BLaER1 (cell line): Measurements from ENCODE around the gene MAFB.

Experiments
- H3K27ac ChIP-seq: shearing (Covaris generic); formaldehyde crosslinking; 2 replicates; pipeline ENCODE4 v1.8.1; 2022
- H3K27me3 ChIP-seq: shearing (Covaris generic); formaldehyde crosslinking; 2 replicates; pipeline ENCODE4 v1.8.1; 2022
- H3K36me3 ChIP-seq: shearing (Covaris generic); formaldehyde crosslinking; 2 replicates; pipeline ENCODE4 v1.8.1; 2022
- H3K4me1 ChIP-seq: shearing (Covaris generic); formaldehyde crosslinking; 2 replicates; pipeline ENCODE4 v1.8.1; 2022
- H3K4me2 ChIP-seq: shearing (Covaris generic); formaldehyde crosslinking; 2 replicates; pipeline ENCODE4 v1.8.1; 2022
- H3K4me3 ChIP-seq: shearing (Covaris generic); formaldehyde crosslinking; 2 replicates; pipeline ENCODE4 v1.8.1; 2022
- H3K9ac ChIP-seq: shearing (Covaris generic); formaldehyde crosslinking; 2 replicates; pipeline ENCODE4 v1.8.1; 2022
- H3K9me3 ChIP-seq: shearing (Covaris generic); formaldehyde crosslinking; 2 replicates; pipeline ENCODE4 v1.8.1; 2022
- H4K20me1 ChIP-seq: shearing (Covaris generic); formaldehyde crosslinking; 2 replicates; pipeline ENCODE4 v1.8.1; 2022
- Cebpa-rat ChIP-seq: shearing (Covaris generic); IDR thresholded peaks from 2 replicates; pipeline ENCODE4 v1.8.1; 2022

MAFB gene

GRCh38 chr20:40718214-40718977, 29.4 kb upstream of the MAFB start:
- TF ChIP-seq Cebpa-rat = no peak
- H3K27me3 ChIP-seq = no peaks in the 10 kb centered on the region
- H3K4me2 ChIP-seq = no peak overlapping the region
- no peaks in the 10 kb centered on the region for H3K36me3 ChIP-seq
- H3K27ac ChIP-seq = no peak overlapping the region
- peaks cover 19% of the 10 kb centered on the region for H3K4me1 ChIP-seq
- H3K9me3 ChIP-seq = no peaks in the 10 kb centered on the region
- no peak overlapping the region for H3K4me3 ChIP-seq
- no peak overlapping the region for H3K9ac ChIP-seq
- H4K20me1 ChIP-seq = no peaks in the 10 kb centered on the region

- no peaks in the 10 kb centered on the region for H3K9me3 ChIP-seq
- no peak overlapping the region for H3K9ac ChIP-seq
- no peak overlapping the region for H3K4me3 ChIP-seq
- no peak for TF ChIP-seq Cebpa-rat
- no peaks in the 10 kb centered on the region for H3K27me3 ChIP-seq
- peaks cover 19% of the 10 kb centered on the region for H3K4me1 ChIP-seq
- H4K20me1 ChIP-seq = no peaks in the 10 kb centered on the region
- H3K36me3 ChIP-seq = no peaks in the 10 kb centered on the region
- H3K4me2 ChIP-seq = no peak overlapping the region
- H3K27ac ChIP-seq = no peak overlapping the region
Measured at GRCh38 chr20:40717343-40717865, 28.4 kb upstream of the MAFB start.

GRCh38 chr20:40715491-40715890, 26.5 kb upstream of the MAFB start:
- H3K9ac ChIP-seq = no peak overlapping the region
- no peaks in the 10 kb centered on the region for H4K20me1 ChIP-seq
- H3K36me3 ChIP-seq = no peaks in the 10 kb centered on the region
- no peak for TF ChIP-seq Cebpa-rat
- H3K4me3 ChIP-seq = no peak overlapping the region
- peaks cover 9% of the 10 kb centered on the region for H3K4me1 ChIP-seq
- no peaks in the 10 kb centered on the region for H3K9me3 ChIP-seq
- no peaks in the 10 kb centered on the region for H3K27me3 ChIP-seq
- no peak overlapping the region for H3K4me2 ChIP-seq
- no peak overlapping the region for H3K27ac ChIP-seq

GRCh38 chr20:40714916-40715315, 25.9 kb upstream of the MAFB start:
- Histone ChIP-seq H3K4me1 (peaks cover 4% of the 10 kb centered on the region; the same call in 1 of the 2 replicates), H3K4me3 (no peak overlapping the region), H3K27ac (no peak overlapping the region), H3K9ac (no peak overlapping the region), H3K36me3 (no peaks in the 10 kb centered on the region), H3K27me3 (no peaks in the 10 kb centered on the region), H3K9me3 (no peaks in the 10 kb centered on the region), H3K4me2 (no peak overlapping the region), H4K20me1 (no peaks in the 10 kb centered on the region)
- TF ChIP-seq Cebpa-rat = no peak

- H3K9me3 ChIP-seq = no peaks in the 10 kb centered on the region
- H3K4me3 ChIP-seq = no peak overlapping the region
- no peaks in the 10 kb centered on the region for H4K20me1 ChIP-seq
- TF ChIP-seq Cebpa-rat = no peak
- no peak overlapping the region for H3K9ac ChIP-seq
- no peaks in the 10 kb centered on the region for H3K27me3 ChIP-seq
- peaks cover 1% of the 10 kb centered on the region; the same call in 1 of the 2 replicates for H3K4me1 ChIP-seq
- H3K4me2 ChIP-seq = no peak overlapping the region
- no peak overlapping the region for H3K27ac ChIP-seq
- H3K36me3 ChIP-seq = no peaks in the 10 kb centered on the region
Measured at GRCh38 chr20:40714109-40714508, 25.1 kb upstream of the MAFB start.

GRCh38 chr20:40713508-40713907, 24.5 kb upstream of the MAFB start:
- Histone ChIP-seq H3K27ac (no peak overlapping the region), H3K4me2 (no peak overlapping the region), H3K4me3 (no peak overlapping the region), H3K9me3 (no peaks in the 10 kb centered on the region), H4K20me1 (no peaks in the 10 kb centered on the region), H3K27me3 (no peaks in the 10 kb centered on the region), H3K4me1 (no peaks in the 10 kb centered on the region; the same call in 1 of the 2 replicates), H3K9ac (no peak overlapping the region), H3K36me3 (no peaks in the 10 kb centered on the region)
- no peak for TF ChIP-seq Cebpa-rat

- Histone ChIP-seq H3K9me3 (no peaks in the 10 kb centered on the region), H3K27ac (no peak overlapping the region), H3K4me3 (no peak overlapping the region), H3K36me3 (no peaks in the 10 kb centered on the region), H3K4me1 (no peaks in the 10 kb centered on the region; the same call in 1 of the 2 replicates), H3K9ac (no peak overlapping the region), H3K27me3 (no peaks in the 10 kb centered on the region), H4K20me1 (no peaks in the 10 kb centered on the region), H3K4me2 (no peak overlapping the region)
- no peak for TF ChIP-seq Cebpa-rat
Measured at GRCh38 chr20:40711079-40711478, 22.0 kb upstream of the MAFB start.

- no peaks in the 10 kb centered on the region for H3K27me3 ChIP-seq
- no peaks in the 10 kb centered on the region; the same call in 1 of the 2 replicates for H3K4me1 ChIP-seq
- H3K4me2 ChIP-seq = no peak overlapping the region
- no peaks in the 10 kb centered on the region for H3K9me3 ChIP-seq
- no peak overlapping the region for H3K27ac ChIP-seq
- H4K20me1 ChIP-seq = no peaks in the 10 kb centered on the region
- H3K9ac ChIP-seq = no peak overlapping the region
- TF ChIP-seq Cebpa-rat = no peak
- H3K4me3 ChIP-seq = no peak overlapping the region
- H3K36me3 ChIP-seq = no peaks in the 10 kb centered on the region
Measured at GRCh38 chr20:40710603-40711002, 21.6 kb upstream of the MAFB start.

- Histone ChIP-seq H3K27me3 (no peaks in the 10 kb centered on the region), H4K20me1 (no peaks in the 10 kb centered on the region), H3K27ac (no peak overlapping the region), H3K9ac (no peak overlapping the region), H3K4me2 (no peak overlapping the region), H3K4me3 (no peak overlapping the region), H3K36me3 (no peaks in the 10 kb centered on the region), H3K4me1 (no peaks in the 10 kb centered on the region; the same call in 1 of the 2 replicates), H3K9me3 (no peaks in the 10 kb centered on the region)
- no peak for TF ChIP-seq Cebpa-rat
Measured at GRCh38 chr20:40706977-40707582, 18.0 kb upstream of the MAFB start.

- no peaks in the 10 kb centered on the region; the same call in 1 of the 2 replicates for H3K4me1 ChIP-seq
- H3K4me2 ChIP-seq = no peak overlapping the region
- no peaks in the 10 kb centered on the region for H3K27me3 ChIP-seq
- H4K20me1 ChIP-seq = no peaks in the 10 kb centered on the region
- no peaks in the 10 kb centered on the region for H3K9me3 ChIP-seq
- no peak for TF ChIP-seq Cebpa-rat
- no peaks in the 10 kb centered on the region for H3K36me3 ChIP-seq
- H3K4me3 ChIP-seq = no peak overlapping the region
- no peak overlapping the region for H3K9ac ChIP-seq
- H3K27ac ChIP-seq = no peak overlapping the region
Measured at GRCh38 chr20:40705413-40705812, 16.4 kb upstream of the MAFB start.
